SW480 (cell line): Measurements from ENCODE around the gene TMEM81.

Experiments
- DNase-seq: peaks from one replicate; pipeline ENCODE4 v3.0.0-alpha.2; 2016; ENCODE audit warnings: low spot score

The TMEM81 gene

DNA sequence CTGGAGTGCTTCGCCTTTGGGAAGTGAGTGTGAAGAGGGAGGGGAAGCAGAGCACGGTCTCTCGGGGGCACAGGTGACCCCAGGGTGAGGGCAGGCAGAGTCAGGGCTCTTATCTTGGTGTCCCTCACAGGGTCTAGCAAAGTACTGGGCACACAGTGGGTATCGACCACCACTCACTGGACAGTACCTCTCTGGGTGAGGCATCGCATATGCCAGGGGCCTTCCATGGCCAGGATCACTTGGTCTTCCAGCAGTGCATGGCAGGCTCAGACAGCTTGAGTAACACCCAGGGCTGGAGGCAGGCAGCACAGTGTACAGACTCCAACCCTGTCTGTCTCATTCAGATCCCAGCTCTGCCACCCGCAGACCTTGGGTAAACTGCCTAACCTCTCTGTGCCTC is 24.6 kb downstream of the TMEM81 start:
- DNase-seq = no peak

DNA sequence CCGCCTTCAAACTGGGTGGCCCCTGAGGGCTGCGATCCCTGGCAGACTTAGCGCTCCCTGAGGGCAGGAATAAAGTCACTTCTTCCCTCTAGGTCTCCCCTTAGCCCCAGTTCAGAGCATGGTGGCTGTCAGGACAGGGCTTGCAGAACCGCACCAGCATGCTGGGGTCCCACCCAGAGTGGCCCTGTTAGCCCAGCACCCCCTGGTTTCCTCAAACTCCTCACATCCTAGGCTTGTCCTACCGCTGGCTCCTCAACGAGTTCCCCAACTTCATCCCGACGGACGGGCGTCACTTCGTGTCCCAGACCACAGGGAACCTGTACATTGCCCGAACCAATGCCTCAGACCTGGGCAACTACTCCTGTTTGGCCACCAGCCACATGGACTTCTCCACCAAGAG is 25.4 kb downstream of the TMEM81 start:
- no peak for DNase-seq

- no peak for DNase-seq
Observed at GRCh38 chr1:205057808-205058575, 26.3 kb downstream of the TMEM81 start.

- no peak for DNase-seq
Observed at GRCh38 chr1:205056956-205057568, 27.2 kb downstream of the TMEM81 start.

DNA sequence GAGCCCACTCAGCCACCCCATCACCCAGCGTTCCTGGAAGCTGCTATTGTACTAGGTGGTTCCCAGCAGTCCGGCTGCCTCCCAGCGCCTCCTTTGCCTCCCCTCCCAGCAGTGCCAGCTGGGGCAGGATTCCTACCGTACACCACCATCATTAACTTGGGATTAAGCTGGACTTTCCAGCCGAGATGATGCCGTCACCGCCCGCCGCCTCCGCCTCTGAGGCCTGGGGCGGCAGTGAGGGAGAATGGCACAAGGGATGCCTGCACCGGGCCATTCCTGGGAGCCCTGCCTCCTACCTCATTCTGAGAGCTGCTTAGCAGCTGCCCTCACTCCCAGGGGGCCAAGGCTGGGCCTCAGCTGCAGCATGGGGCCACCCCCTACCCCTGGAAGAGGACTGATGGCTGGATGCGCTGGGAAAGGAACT is 28.1 kb downstream of the TMEM81 start:
- DNase-seq = no peak

- no peak for DNase-seq
Observed at GRCh38 chr1:205054013-205054412, 30.2 kb downstream of the TMEM81 start.

DNA sequence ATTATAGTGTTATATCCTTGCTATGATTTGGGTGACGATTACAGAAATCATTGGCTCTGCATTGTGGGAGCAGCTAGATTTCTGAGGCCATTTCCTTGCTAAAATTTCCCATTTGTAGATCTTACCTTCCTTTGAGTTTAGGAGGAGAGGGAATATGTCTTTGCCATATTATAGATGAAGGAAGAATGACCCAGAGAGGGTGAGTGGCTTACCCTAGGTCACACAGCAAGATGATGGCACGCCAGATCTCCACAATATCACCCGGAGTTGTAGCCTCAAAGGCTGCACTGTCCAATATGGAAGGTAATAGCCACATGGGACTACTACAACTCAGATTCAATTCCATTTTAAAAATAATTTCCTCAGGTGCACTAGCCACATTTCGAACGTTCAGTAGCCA is 31.0 kb downstream of the TMEM81 start:
- no peak for DNase-seq

DNA sequence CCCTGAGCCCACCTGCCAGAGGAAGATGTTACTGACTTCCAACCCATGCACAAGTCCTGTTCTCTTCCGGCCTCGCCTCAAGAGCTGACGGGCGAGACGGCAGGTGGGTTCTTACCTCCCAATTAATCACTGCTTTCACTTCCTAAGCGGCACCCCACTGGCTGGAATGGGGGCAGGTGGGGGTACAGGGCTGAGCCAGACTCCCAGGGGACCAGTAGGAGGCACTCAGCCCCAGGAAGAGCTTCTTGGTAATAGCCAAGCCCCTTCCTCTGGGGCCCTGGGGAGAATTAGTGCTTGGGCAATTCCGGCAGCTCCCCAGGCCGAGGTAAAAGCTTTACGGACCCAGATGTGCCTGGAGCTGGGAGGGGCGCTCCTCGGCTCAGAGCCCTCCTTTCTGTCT is 31.6 kb downstream of the TMEM81 start:
- no peak for DNase-seq

GRCh38 chr1:205049479-205049878 is 34.8 kb downstream of the TMEM81 start:
- DNase-seq = no peak

DNA sequence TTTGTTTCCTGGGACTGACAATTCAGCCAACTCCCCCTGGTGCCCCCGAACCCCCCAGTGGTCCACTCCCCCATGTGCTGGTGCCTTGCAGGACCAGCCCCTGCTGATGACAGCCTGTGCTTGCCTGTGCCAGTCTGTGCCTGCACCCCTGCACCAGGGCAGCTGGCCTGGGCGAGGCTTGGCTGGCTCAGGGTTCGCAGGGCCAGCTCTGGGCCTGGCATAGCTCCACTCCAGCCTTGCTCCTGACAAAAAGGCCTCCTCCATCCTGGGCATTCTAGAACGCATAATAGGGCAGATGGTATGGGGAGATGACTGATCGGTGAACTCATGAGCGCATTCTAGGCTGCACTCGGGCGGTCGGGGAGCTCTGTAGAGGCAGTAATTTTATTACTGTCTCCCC is 35.9 kb downstream of the TMEM81 start:
- DNase-seq = no peak

- DNase-seq = no peak
Observed at GRCh38 chr1:205047764-205048231, 36.5 kb downstream of the TMEM81 start.

- no peak for DNase-seq
Observed at GRCh38 chr1:205046870-205047269, 37.4 kb downstream of the TMEM81 start.

DNA sequence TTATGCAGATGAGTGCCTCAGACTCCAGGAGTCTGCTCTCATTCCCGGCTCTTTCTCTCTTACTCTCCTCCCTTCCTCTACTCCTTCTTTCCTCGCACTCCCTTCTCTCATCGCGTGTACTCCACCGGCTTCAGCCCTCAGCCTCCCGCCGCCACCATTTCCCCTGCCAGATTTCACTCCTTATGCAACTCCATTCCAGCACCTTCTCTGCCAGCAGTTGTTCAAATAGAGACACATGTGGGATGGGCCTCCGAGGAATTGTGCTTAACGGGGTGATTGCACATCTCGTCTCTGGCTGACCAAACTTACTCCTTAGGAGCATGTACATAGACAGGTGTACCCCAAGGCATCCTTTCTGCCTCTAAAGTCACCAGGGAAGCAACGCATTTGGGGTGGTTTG is 39.1 kb downstream of the TMEM81 start:
- DNase-seq = no peak

DNA sequence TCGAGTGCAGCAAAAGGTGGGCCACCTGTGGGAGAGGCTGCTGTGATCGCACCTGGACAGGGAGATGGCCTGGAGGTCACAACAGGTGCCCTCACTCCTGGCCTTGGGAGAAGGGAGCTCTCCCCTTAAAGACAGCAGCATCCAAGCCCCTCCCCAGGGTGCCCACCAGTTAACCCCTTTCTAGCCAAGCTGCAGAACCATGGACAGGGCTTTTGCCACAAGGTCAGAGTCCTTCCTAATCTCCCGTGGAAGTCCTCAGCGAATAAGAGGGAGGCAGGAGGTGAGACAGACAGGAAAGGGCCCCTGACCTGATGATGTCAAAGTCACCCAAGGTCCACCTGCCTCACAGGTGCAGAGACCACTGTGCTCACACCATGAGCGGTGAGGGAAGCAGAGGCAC is 39.5 kb downstream of the TMEM81 start:
- no peak for DNase-seq

DNA sequence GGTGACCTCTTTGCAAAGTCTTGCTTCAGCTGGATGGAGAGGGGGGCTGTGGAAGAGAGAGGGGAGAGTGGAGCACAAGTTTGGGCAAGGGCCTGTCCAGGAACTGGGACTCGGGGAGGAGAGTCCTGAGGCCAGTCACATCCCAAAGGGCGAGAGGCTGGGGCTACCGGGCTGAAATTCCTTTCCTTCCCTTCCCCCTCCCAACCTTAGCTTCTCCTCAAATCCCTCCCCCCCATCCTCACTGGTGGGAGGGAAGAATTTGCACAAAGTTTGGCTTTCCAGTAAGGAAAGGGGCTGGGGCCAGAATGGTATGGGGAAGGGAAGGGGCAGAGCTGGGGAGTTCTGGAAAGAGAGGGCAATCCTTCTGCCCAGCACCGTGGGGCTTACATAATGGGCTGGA is 40.4 kb downstream of the TMEM81 start:
- DNase-seq = no peak

- DNase-seq = no peak
Observed at GRCh38 chr1:205042911-205043806, 41.1 kb downstream of the TMEM81 start, which contains the start of gene CNTN2. Gene CNTN2, plus strand, starts transcription at chr1:205043212. Its CDS starts 9,974 bp downstream, at chr1:205053186.

DNA sequence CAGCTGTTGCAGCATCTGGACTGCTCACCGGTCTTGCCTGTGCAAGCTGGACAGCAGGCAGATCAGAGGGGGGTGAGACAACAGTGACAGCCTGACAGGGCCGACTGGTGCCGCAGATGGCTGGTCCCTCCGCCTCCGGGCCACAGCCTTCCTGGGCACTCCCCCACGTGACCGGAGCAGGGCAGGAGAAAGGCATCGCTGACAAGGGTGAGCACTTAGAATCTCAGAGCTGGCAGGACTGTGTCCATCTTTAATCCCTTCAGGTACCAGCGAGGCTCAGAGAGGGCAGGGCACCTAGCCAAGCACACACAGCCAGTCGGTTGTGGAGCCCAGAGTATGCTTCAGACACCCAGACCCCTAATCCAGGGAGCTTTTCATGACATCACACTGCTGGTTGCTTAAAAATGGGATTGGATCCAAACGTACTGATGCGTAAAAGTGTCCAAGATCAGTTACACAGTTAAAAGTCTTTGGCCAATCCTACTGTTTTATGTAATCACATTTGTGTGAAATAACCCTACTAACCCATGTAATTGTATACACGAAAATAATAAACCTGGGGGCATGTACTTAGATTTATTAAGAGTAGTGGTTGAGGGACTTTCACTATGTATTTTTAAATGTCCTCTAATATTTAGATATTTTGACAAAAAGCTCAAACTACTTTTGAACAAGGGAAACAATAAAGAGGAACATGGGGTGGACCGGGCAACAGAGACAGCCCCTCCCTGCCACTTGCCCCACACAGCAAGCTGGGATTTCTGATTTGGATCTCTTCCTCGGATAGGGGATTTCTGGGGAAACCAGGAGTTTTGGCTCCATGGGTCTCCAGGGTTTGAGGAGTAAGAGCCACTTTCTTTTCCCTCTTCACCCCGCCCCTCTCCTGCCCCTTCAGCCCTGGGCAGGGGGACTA is 42.0 kb downstream of the TMEM81 start:
- DNase-seq = no peak

DNA sequence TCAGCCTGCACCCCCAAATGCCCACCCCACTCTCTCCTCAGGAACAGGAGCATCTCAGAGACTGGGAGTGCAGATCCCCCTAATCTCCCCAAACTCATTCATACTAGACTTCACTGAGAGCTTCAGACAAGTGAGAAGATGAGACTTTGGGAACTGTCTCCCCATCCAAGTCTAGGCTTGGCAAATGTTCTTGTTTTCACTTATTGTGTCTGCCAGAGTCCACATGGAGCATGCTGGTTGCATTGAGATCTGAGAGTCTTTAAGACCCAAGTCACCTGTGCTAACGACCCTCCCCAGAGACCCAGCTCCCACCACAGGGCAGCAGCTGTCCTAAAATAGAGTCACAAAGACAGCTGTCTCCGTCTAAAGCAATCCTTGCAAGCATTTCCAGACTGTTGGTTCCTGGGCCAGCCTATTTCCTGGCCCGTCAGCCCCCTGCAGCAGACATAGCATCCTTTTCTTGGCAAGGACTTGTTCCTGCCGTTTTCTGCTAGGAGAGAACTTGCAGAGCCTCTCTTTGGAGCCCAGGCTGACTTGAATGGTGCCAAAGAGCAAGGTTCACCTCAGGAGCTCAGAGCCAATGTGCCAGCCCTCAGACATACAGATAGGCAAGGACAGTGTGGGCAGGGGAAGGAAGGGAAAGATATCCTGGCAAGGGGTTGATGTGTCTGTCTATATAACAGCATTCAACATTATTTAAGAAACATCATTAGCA is 43.1 kb downstream of the TMEM81 start:
- no peak for DNase-seq

DNA sequence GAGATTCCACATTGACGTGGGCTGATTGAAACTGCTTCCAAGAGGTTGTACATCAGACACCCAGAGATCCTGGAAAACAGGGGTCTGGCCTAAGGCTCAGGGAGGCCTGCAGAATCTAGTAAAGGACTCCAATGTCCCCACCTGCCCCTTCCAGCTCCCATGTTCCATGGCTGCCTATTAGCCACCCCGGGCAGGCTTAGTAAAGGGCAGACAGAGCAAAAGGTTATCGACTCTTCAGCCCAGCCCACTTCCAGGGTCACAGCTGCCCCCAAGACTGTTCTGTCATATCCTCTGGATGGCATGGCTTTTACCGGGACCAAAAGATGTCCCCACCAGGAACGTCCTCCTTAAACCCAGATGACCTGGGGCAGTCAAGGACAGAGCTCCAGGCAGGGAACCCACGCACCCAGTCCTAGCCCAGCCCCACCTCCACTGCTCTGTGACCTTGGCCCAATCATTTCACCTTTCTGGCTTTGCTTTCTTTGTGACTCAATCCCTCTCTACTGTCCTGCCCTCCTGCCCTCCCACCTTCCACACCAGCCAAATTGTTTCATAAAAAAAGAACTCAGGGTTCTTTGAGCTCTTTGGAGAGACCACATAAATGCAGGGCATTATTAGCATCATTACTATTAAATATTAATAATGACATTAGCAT is 46.0 kb downstream of the TMEM81 start:
- no peak for DNase-seq

DNA sequence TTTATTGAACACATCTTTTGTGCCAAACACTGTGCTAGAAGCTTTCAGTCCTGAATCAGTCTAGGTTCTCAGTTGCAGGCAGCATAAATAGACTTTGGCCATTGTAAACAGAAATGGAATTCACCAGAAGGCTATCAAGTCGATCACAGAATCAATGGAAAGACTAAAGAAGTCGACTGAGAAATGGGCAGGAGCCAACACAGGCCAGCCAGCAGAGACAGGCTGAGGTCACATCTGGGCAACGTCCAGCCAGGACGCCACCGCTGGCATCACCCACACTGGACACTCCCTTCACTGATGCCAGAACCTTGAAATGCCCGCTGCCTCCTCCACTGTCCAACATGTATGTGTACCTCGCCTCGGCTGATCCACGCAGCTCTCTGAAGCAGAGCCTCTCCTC is 46.7 kb downstream of the TMEM81 start:
- no peak for DNase-seq
